ENCODE results near the gene CIB2. TPM values are rescaled to one million over a fixed set of nuclear protein-coding genes. Genes with fewer than 3 reads are reported as not detected.

Gene CIB2
- total RNA-seq (2021) = 37.1 and 43.2 TPM in 2 replicates
- long read RNA-seq, partial matches to known transcripts = 0 of 4 reads
- long read RNA-seq, other reads (novel, unspliced or antisense) = 2 of 4 reads

DNA sequence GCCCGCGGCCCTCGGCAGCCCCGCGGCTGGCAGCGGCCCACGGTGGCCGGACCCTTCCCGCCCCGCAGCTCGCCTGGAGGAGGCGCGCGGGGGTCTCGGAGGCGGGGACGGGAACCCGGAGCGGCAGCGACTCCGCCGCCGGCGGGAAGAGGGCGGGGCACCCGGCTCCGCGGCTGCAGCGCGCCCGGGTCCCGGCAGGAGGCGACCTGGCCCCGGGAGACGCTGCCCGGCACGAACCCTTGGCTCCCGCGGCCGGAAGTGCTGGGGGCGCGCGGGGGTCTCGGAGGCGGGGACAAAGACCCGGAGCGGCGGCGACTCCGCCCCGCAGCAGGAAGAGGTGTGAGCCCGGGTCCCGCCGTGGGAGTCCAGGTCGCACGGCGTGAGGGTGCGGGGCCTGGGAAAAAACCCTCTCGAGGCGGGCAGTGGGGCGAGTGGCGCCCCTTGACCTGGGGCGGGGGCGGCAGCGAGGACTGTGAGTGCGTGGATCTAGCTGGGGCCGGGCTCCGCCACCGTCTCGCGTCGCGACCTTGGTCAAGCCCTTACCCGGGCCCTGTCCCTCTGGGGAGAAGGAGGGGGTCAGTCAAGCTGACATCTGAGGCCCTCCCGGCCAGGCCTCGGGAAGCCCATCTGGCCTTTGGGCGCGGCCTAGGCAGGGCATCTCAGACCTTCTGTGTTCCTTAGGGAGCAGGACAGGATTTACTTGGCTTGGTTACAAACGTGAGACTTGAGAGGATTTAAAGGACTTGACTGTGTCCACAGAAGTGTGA is at the start of gene CIB2:
Gene CIB2, minus strand, starts transcription at position 151 of the 767 bp plus-strand sequence. CDS start 230 bp downstream, outside the sequence.
- peak; percentile 86 for DNase-seq
- peaks cover 22 to 27% of the 10 kb centered on the region in 2 experiments for H3K4me1 Mint-ChIP-seq

More for the DNA sequence above, at the start of gene CIB2:
- Histone ChIP-seq H3K23ac (ENCODE audit: insufficient read length, low read depth, low read length) (no peak within 1 kb of the TSS), H2BK120ac (ENCODE audit: low read depth, low read length, poor library complexity, severe bottlenecking) (no peak within 1 kb of the TSS), H3K27ac (ENCODE audit: insufficient read length, low read depth, low read length) (no peak within 1 kb of the TSS), H3K18ac (ENCODE audit: insufficient read length, low read depth, low read length) (no peak within 1 kb of the TSS), H3K27me3 (ENCODE audit: insufficient read depth, low read length) (no peaks in the 10 kb centered on the region), H3T11ph (ENCODE audit: low read length) (no peak within 1 kb of the TSS), H4K91ac (ENCODE audit: insufficient read length, low read depth, low read length) (no peak within 1 kb of the TSS), H3K79me1 (ENCODE audit: insufficient read depth, low read depth, low read length, poor library complexity, severe bottlenecking) (no peaks in the 10 kb centered on the region), H2BK20ac (ENCODE audit: low read depth, low read length, poor library complexity, severe bottlenecking) (no peak within 1 kb of the TSS), H2BK5ac (ENCODE audit: insufficient read length, low read length) (no peak within 1 kb of the TSS), H4K5ac (ENCODE audit: insufficient read length, low read depth, low read length) (no peak within 1 kb of the TSS), H2AK5ac (ENCODE audit: insufficient read length, low read length) (no peak within 1 kb of the TSS), H3K56ac (ENCODE audit: insufficient read length, low read depth, low read length) (no peak within 1 kb of the TSS), H3K4ac (ENCODE audit: low read depth, low read length) (no peak within 1 kb of the TSS), H4K8ac (replicated peaks; ENCODE audit: insufficient read length, low read depth, low read length) (no peak within 1 kb of the TSS), H4K20me1 (ENCODE audit: control insufficient read depth, insufficient read depth, insufficient read length) (no peaks in the 10 kb centered on the region), H3K4me1 (ENCODE audit: insufficient read depth, low read length) (peaks cover 3% of the 10 kb centered on the region; the same call in 1 of the 2 replicates), H3K9me3 (ENCODE audit: control insufficient read depth, low read depth, low read length) (no peaks in the 10 kb centered on the region), H3K14ac (ENCODE audit: insufficient read depth, low read length) (peak within 1 kb of the TSS; percentile 52), H2AFZ (ENCODE audit: low read length) (peak within 1 kb of the TSS; percentile 15), H2BK12ac (ENCODE audit: insufficient read length, low read depth, low read length) (no peak within 1 kb of the TSS), H3K4me2 (ENCODE audit: insufficient read depth, insufficient read length, low read length) (peak within 1 kb of the TSS; percentile 96), H3K79me2 (ENCODE audit: insufficient read depth, low read length) (no peaks in the 10 kb centered on the region), H2BK15ac (ENCODE audit: low read depth, low read length) (no peak within 1 kb of the TSS; the same call in 1 of the 2 replicates), H3K9ac (ENCODE audit: extremely low read depth, insufficient read length, low read length) (peak within 1 kb of the TSS; percentile 68), H3K23me2 (ENCODE audit: insufficient read length, low read depth, low read length, poor library complexity, severe bottlenecking) (peaks cover 6% of the 10 kb centered on the region)
- H3K27me3 Mint-ChIP-seq (ENCODE audit: low read depth) = peaks cover 2% of the 10 kb centered on the region; the same call in 1 of the 2 replicates
- H3K4me3 Mint-ChIP-seq = peak within 1 kb of the TSS; percentile 80 to 91
- WGBS (ENCODE audit: extremely low coverage, insufficient read length, low lambda C conversion rate) = no CpG with 5 or more reads among the region's 79 CpGs
- H3K27ac Mint-ChIP-seq = peak within 1 kb of the TSS; percentile 85 to 97 (median 85); a peak in 5 of 7 replicates
- TF ChIP-seq, protein P1, sequence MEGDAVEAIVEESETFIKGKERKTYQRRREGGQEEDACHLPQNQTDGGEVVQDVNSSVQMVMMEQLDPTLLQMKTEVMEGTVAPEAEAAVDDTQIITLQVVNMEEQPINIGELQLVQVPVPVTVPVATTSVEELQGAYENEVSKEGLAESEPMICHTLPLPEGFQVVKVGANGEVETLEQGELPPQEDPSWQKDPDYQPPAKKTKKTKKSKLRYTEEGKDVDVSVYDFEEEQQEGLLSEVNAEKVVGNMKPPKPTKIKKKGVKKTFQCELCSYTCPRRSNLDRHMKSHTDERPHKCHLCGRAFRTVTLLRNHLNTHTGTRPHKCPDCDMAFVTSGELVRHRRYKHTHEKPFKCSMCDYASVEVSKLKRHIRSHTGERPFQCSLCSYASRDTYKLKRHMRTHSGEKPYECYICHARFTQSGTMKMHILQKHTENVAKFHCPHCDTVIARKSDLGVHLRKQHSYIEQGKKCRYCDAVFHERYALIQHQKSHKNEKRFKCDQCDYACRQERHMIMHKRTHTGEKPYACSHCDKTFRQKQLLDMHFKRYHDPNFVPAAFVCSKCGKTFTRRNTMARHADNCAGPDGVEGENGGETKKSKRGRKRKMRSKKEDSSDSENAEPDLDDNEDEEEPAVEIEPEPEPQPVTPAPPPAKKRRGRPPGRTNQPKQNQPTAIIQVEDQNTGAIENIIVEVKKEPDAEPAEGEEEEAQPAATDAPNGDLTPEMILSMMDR (conservative IDR thresholded peaks at IDR 0.05) = peak; percentile 69
- no peaks in the 10 kb centered on the region; a peak in 1 of 5 replicates for H3K9me3 Mint-ChIP-seq
- peaks cover 0 to 3% (median 3%) of the 10 kb centered on the region in 3 experiments; a peak in 3 of 7 replicates for H3K36me3 Mint-ChIP-seq (ENCODE audit: insufficient read depth in 1 of 3, low read depth in 3 of 3)
